ENCODE measurements around the gene WDR74. TPM values are rescaled to one million over a fixed set of nuclear protein-coding genes. Genes with fewer than 3 reads are reported as not detected.

The WDR74 gene
- total and polyA plus RNA-seq, 2 of the 13 experiments (the other 11 are each of a cell fraction or from before 2014, with no cell fraction given), result 77.0 to 83.3 TPM

DNA sequence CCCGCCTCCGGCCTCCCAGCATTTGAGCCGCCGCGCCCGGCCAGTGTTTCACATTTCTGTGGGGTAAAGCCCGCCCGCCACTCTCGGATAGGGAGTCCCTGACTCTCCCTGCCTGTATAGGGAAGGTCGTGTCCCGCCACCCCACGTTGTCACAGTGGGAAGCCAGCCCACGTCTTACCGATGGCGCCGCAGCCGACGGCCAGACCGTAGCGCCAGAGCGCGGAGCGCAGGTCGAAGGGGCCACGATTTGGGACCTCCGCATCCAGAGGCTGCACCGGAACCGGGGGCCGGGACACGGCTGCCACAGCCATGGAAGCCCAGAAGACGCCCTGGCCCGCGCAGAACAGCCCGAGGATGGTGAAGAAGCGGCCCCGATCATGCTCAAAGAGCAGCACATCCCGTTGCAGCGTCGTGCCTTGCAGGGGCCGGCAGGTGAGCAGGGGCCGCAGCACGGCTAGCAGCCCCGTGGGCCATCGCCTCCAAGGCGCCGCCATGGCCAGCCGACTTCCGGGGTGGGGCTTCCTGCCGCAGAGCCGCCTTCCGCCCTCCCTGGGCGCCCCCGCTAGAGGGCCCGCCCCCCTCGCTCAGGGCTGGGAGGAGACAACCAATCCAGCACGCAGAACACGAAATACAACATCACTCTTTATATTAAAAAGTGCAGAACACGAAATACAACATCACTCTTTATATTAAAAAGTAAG, 47.7 kb downstream of the WDR74 start, which contains the start of gene TMEM223 (continued):
- TF ChIP-seq, protein P1, sequence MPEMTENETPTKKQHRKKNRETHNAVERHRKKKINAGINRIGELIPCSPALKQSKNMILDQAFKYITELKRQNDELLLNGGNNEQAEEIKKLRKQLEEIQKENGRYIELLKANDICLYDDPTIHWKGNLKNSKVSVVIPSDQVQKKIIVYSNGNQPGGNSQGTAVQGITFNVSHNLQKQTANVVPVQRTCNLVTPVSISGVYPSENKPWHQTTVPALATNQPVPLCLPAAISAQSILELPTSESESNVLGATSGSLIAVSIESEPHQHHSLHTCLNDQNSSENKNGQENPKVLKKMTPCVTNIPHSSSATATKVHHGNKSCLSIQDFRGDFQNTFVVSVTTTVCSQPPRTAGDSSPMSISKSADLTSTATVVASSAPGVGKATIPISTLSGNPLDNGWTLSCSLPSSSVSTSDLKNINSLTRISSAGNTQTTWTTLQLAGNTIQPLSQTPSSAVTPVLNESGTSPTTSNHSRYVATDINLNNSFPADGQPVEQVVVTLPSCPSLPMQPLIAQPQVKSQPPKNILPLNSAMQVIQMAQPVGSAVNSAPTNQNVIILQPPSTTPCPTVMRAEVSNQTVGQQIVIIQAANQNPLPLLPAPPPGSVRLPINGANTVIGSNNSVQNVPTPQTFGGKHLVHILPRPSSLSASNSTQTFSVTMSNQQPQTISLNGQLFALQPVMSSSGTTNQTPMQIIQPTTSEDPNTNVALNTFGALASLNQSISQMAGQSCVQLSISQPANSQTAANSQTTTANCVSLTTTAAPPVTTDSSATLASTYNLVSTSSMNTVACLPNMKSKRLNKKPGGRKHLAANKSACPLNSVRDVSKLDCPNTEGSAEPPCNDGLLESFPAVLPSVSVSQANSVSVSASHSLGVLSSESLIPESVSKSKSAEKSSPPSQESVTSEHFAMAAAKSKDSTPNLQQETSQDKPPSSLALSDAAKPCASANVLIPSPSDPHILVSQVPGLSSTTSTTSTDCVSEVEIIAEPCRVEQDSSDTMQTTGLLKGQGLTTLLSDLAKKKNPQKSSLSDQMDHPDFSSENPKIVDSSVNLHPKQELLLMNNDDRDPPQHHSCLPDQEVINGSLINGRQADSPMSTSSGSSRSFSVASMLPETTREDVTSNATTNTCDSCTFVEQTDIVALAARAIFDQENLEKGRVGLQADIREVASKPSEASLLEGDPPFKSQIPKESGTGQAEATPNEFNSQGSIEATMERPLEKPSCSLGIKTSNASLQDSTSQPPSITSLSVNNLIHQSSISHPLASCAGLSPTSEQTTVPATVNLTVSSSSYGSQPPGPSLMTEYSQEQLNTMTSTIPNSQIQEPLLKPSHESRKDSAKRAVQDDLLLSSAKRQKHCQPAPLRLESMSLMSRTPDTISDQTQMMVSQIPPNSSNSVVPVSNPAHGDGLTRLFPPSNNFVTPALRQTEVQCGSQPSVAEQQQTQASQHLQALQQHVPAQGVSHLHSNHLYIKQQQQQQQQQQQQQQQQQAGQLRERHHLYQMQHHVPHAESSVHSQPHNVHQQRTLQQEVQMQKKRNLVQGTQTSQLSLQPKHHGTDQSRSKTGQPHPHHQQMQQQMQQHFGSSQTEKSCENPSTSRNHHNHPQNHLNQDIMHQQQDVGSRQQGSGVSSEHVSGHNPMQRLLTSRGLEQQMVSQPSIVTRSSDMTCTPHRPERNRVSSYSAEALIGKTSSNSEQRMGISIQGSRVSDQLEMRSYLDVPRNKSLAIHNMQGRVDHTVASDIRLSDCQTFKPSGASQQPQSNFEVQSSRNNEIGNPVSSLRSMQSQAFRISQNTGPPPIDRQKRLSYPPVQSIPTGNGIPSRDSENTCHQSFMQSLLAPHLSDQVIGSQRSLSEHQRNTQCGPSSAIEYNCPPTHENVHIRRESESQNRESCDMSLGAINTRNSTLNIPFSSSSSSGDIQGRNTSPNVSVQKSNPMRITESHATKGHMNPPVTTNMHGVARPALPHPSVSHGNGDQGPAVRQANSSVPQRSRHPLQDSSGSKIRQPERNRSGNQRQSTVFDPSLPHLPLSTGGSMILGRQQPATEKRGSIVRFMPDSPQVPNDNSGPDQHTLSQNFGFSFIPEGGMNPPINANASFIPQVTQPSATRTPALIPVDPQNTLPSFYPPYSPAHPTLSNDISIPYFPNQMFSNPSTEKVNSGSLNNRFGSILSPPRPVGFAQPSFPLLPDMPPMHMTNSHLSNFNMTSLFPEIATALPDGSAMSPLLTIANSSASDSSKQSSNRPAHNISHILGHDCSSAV (CRISPR knock-in tag; IDR thresholded peaks at IDR 0.05; ENCODE audit: borderline replicate concordance), result 0 out of 2 replicates have a peak, but pooled peaks have one; percentile 38
- peak; percentile 84; the same call in 1 of the 2 replicates for TF ChIP-seq ZNF160 (CRISPR knock-in tag; IDR thresholded peaks at IDR 0.05)
- TF ChIP-seq, protein P2, sequence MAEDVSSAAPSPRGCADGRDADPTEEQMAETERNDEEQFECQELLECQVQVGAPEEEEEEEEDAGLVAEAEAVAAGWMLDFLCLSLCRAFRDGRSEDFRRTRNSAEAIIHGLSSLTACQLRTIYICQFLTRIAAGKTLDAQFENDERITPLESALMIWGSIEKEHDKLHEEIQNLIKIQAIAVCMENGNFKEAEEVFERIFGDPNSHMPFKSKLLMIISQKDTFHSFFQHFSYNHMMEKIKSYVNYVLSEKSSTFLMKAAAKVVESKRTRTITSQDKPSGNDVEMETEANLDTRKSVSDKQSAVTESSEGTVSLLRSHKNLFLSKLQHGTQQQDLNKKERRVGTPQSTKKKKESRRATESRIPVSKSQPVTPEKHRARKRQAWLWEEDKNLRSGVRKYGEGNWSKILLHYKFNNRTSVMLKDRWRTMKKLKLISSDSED (CRISPR knock-in tag; IDR thresholded peaks at IDR 0.05), result peak; percentile 39; the same call in 1 of the 2 replicates
- peak; percentile 88; the same call in 1 of the 2 replicates for TF ChIP-seq ZNF253 (CRISPR knock-in tag; IDR thresholded peaks at IDR 0.05; ENCODE audit: borderline replicate concordance)
- TF ChIP-seq ZNF605 (CRISPR knock-in tag; IDR thresholded peaks at IDR 0.05), result peak; percentile 71; the same call in 1 of the 2 replicates
- 0 out of 2 replicates have a peak, but pooled peaks have one; percentile 61 for TF ChIP-seq BRD4 (CRISPR knock-in tag; IDR thresholded peaks at IDR 0.05)
- TF ChIP-seq, protein P3, sequence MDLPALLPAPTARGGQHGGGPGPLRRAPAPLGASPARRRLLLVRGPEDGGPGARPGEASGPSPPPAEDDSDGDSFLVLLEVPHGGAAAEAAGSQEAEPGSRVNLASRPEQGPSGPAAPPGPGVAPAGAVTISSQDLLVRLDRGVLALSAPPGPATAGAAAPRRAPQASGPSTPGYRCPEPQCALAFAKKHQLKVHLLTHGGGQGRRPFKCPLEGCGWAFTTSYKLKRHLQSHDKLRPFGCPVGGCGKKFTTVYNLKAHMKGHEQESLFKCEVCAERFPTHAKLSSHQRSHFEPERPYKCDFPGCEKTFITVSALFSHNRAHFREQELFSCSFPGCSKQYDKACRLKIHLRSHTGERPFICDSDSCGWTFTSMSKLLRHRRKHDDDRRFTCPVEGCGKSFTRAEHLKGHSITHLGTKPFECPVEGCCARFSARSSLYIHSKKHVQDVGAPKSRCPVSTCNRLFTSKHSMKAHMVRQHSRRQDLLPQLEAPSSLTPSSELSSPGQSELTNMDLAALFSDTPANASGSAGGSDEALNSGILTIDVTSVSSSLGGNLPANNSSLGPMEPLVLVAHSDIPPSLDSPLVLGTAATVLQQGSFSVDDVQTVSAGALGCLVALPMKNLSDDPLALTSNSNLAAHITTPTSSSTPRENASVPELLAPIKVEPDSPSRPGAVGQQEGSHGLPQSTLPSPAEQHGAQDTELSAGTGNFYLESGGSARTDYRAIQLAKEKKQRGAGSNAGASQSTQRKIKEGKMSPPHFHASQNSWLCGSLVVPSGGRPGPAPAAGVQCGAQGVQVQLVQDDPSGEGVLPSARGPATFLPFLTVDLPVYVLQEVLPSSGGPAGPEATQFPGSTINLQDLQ (CRISPR knock-in tag; IDR thresholded peaks at IDR 0.05), result peak; percentile 92; the same call in 1 of the 2 replicates
- peak; percentile 74; the same call in 1 of the 2 replicates for TF ChIP-seq DMAP1 (CRISPR knock-in tag; IDR thresholded peaks at IDR 0.05)
- TF ChIP-seq NFRKB (IDR thresholded peaks at IDR 0.05), result no peak
- peak; percentile 85; the same call in 1 of the 2 replicates for TF ChIP-seq SPEN (CRISPR knock-in tag; IDR thresholded peaks at IDR 0.05; ENCODE audit: low read depth)
- 0 out of 2 replicates have a peak, but pooled peaks have one; percentile 20 for TF ChIP-seq BCL6 (CRISPR knock-in tag; IDR thresholded peaks at IDR 0.05)
- peak; percentile 68; the same call in 1 of the 2 replicates for TF ChIP-seq ZNF572 (CRISPR knock-in tag; IDR thresholded peaks at IDR 0.05)
- TF ChIP-seq ZNF232 (CRISPR knock-in tag; IDR thresholded peaks at IDR 0.05; ENCODE audit: borderline replicate concordance), result 0 out of 2 replicates have a peak, but pooled peaks have one; percentile 9
- TF ChIP-seq ATM (IDR thresholded peaks at IDR 0.05; ENCODE audit: borderline replicate concordance), result no peak
- peak; percentile 66; the same call in 1 of the 2 replicates for TF ChIP-seq CCDC6 (CRISPR knock-in tag; IDR thresholded peaks at IDR 0.05)
- peak; percentile 51; the same call in 1 of the 2 replicates for TF ChIP-seq ZNF331 (CRISPR knock-in tag; IDR thresholded peaks at IDR 0.05)

Data from HepG2 (cell line).